ENCODE results near the gene ZMYND8. TPM values are rescaled to one million over a fixed set of nuclear protein-coding genes. Genes with fewer than 3 reads are reported as not detected.

The ZMYND8 gene
- total RNA-seq, 2 donors from 2014 or later: 42.7 to 50.3 TPM

GRCh38 chr20:47173596-47174216, 182.8 kb downstream of the ZMYND8 start:
- no peaks in the 10 kb centered on the region for H3K9me3 ChIP-seq (ENCODE audit: control insufficient read depth, low read length, poor library complexity, severe bottlenecking)
- Mint-ChIP-seq H3K4me1 (no peaks in the 10 kb centered on the region), H3K27me3 (peaks cover 44% of the 10 kb centered on the region), H3K36me3 (ENCODE audit: low read depth) (no peaks in the 10 kb centered on the region), H3K27ac (no peak overlapping the region), H3K4me3 (no peak overlapping the region)
- DNase-seq (no peak), ATAC-seq (no peak)

- Mint-ChIP-seq H3K27me3 (peaks cover 52% of the 10 kb centered on the region), H3K4me3 (no peak overlapping the region), H3K27ac (no peak overlapping the region), H3K36me3 (ENCODE audit: low read depth) (no peaks in the 10 kb centered on the region), H3K4me1 (no peaks in the 10 kb centered on the region)
- ATAC-seq (no peak), DNase-seq (no peak)
- no peaks in the 10 kb centered on the region for H3K9me3 ChIP-seq (ENCODE audit: control insufficient read depth, low read length, poor library complexity, severe bottlenecking)
Observed at GRCh38 chr20:47172579-47172978, 183.9 kb downstream of the ZMYND8 start.

DNA sequence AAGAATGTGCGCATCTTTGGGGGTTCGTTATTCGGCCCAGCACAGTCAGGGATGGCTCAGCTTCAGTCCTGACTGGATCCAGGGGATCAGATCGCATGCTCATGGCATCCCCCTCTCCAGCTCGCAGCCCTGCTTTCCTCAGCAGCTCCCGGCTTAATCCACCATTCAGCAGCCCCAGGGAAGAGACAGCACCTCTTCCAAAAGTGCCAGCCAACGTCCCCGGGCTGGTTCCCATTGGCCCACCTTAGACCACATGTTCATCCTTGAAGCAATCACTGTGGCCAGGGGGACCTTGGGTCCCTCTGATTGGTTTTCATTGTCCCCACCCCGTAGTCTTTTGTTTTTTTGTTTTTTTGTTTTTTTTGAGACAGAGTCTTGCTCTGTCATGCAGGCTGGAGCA, 188.7 kb downstream of the ZMYND8 start:
- Mint-ChIP-seq H3K4me3 (no peak overlapping the region), H3K4me1 (no peaks in the 10 kb centered on the region), H3K27ac (no peak overlapping the region), H3K27me3 (peaks cover 37% of the 10 kb centered on the region), H3K36me3 (ENCODE audit: low read depth) (no peaks in the 10 kb centered on the region)
- DNase-seq (no peak), ATAC-seq (no peak)
- H3K9me3 ChIP-seq (ENCODE audit: control insufficient read depth, low read length, poor library complexity, severe bottlenecking): no peaks in the 10 kb centered on the region

- peaks cover 24% of the 10 kb centered on the region for H3K27me3 Mint-ChIP-seq
- no peak for ATAC-seq
- no peaks in the 10 kb centered on the region for H3K4me1 Mint-ChIP-seq
- no peak overlapping the region for H3K27ac Mint-ChIP-seq
- H3K4me3 Mint-ChIP-seq: no peak overlapping the region
- no peak for DNase-seq
- no peaks in the 10 kb centered on the region for H3K9me3 ChIP-seq (ENCODE audit: control insufficient read depth, low read length, poor library complexity, severe bottlenecking)
- no peaks in the 10 kb centered on the region for H3K36me3 Mint-ChIP-seq (ENCODE audit: low read depth)
Observed at GRCh38 chr20:47165376-47165865, 191.1 kb downstream of the ZMYND8 start.

DNA sequence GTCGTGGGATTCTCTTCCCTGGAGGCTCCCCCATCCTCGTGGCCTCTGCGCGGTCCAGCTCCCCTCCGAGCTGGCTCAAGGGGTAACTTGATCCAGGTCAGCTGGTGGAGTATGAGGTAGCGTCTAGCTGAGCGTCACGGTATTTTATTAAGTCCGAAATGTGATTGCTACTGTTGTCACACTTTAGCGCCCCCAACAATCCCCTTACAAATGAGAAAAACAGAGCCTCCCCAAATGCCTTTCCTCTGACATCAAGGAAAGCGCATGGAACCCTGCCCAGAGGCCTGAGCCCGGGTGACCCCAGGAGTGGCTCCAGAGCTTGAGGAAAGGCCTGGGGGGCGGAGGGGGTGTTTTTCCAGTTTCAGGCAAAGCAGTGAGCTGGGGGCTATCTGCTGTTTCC, 192.4 kb downstream of the ZMYND8 start:
- Mint-ChIP-seq H3K4me3 (no peak overlapping the region), H3K4me1 (no peaks in the 10 kb centered on the region), H3K27ac (no peak overlapping the region), H3K27me3 (peaks cover 28% of the 10 kb centered on the region), H3K36me3 (ENCODE audit: low read depth) (no peaks in the 10 kb centered on the region)
- ATAC-seq (no peak), DNase-seq (no peak)
- no peaks in the 10 kb centered on the region for H3K9me3 ChIP-seq (ENCODE audit: control insufficient read depth, low read length, poor library complexity, severe bottlenecking)

DNA sequence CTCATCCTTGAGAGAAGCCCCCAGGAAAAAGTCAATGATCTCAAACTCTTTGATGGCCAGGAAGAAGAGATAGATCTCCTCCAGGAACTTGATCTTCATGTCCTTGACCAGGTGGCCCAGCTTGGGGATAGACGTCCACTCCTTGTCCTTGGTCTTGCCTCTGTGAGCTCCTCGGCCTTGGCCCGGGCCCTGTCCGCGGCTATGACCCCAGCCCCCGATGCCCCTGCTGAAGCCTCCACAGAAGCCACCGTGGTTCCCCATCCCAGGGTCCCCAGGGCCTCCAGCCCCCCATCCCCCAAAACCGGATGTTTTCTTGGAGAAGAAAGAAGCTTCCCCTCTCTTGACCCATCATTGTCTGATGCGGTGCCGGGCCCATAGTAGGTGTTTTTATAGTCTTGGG, 195.1 kb downstream of the ZMYND8 start:
- Mint-ChIP-seq H3K27ac (no peak overlapping the region), H3K27me3 (peaks cover 26% of the 10 kb centered on the region), H3K36me3 (ENCODE audit: low read depth) (no peaks in the 10 kb centered on the region), H3K4me1 (no peaks in the 10 kb centered on the region), H3K4me3 (no peak overlapping the region)
- no peaks in the 10 kb centered on the region for H3K9me3 ChIP-seq (ENCODE audit: control insufficient read depth, low read length, poor library complexity, severe bottlenecking)
- ATAC-seq: no peak
- DNase-seq: no peak

DNA sequence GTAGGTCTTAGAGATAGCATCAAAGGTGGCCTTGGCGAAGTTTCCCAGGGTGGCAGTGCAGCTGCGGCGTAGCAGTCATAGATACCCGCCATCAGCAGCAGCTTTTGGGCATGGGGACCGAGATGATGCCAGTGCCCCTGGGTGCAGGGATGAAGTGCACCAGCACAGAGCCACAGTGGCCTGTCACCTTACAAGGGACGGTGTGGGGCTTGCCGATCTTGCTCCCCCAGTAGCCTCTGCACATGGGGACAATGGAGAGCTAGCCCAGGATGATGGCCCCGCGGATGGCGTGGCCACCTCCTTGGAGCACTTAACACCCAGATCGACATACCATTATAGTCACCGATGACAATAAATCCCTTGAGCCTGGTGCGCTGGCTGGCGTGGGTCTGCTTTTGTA, 195.5 kb downstream of the ZMYND8 start:
- H3K27ac Mint-ChIP-seq: no peak overlapping the region

DNA sequence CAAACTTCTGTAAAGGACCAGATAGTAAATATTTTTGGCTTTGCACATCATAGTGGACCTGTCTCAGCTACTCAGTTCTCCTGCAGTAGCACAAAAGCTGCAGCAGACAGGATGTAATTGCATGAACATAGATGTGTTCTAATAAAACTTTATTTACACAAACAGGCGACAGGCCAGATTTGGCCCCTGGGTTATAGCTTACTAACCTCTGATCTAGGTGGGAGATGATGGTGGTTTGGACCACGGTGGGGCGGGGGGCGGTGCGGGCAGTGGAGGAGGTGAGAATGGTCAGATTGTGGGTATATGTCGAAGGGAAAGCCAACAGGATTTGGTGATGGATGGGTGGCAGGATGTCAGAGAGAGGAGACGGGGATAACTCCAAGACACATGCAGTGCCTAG, 196.3 kb downstream of the ZMYND8 start:
- H3K36me3 Mint-ChIP-seq (ENCODE audit: low read depth): no peaks in the 10 kb centered on the region
- no peak overlapping the region for H3K27ac Mint-ChIP-seq
- DNase-seq (no peak), ATAC-seq (no peak)
- H3K4me1 Mint-ChIP-seq: no peaks in the 10 kb centered on the region
- H3K9me3 ChIP-seq (ENCODE audit: control insufficient read depth, low read length, poor library complexity, severe bottlenecking): no peaks in the 10 kb centered on the region
- no peak overlapping the region for H3K4me3 Mint-ChIP-seq
- H3K27me3 Mint-ChIP-seq: peaks cover 29% of the 10 kb centered on the region

More for the DNA sequence above, 195.5 kb downstream of the ZMYND8 start:
- H3K9me3 ChIP-seq (ENCODE audit: control insufficient read depth, low read length, poor library complexity, severe bottlenecking): no peaks in the 10 kb centered on the region
- Mint-ChIP-seq H3K36me3 (ENCODE audit: low read depth) (no peaks in the 10 kb centered on the region), H3K4me3 (no peak overlapping the region), H3K4me1 (no peaks in the 10 kb centered on the region), H3K27me3 (peaks cover 29% of the 10 kb centered on the region)
- DNase-seq (no peak), ATAC-seq (no peak)

Other genes starting within 250 kb of the ZMYND8 start
- gene NCOA3, start 145.2 kb upstream of the ZMYND8 start, total RNA-seq: 10 to 100 TPM; 55.4 to 58.2 TPM

All from T-helper 17 cell (primary cell).